GM18505 (cell line): ENCODE data around the gene P2RX6.
"Not testable (repeated sequence)": the region's sequence is repeated elsewhere in the genome, so short reads cannot be mapped to it uniquely, and the experiment has no call there.

Experiments
- ATAC-seq: cut with Tn5 transposase; IDR thresholded peaks from one replicate; pipeline ENCODE4 v1.9.1; 2021; ENCODE audit not compliant: unreplicated experiment
- POLR2A ChIP-seq: IDR thresholded peaks from 4 replicates; pipeline ENCODE4 v1.6.1; 2011; ENCODE audit warnings: borderline replicate concordance; ENCODE audit not compliant: insufficient read depth, insufficient read length; ENCODE audit errors: extremely low read depth

P2RX6 gene

GRCh38 chr22:21051145-21051830 is 36.3 kb downstream of the P2RX6 start:
- no peak for ATAC-seq

GRCh38 chr22:21051831-21052400 is 37.0 kb downstream of the P2RX6 start:
- no peak for ATAC-seq
- TF ChIP-seq POLR2A: no peak

More at GRCh38 chr22:21051145-21051830, 36.3 kb downstream of the P2RX6 start:
- TF ChIP-seq POLR2A: no peak

GRCh38 chr22:21052715-21053459 is 37.9 kb downstream of the P2RX6 start:
- TF ChIP-seq POLR2A: no peak
- ATAC-seq: no peak

GRCh38 chr22:21054046-21054713 is 39.2 kb downstream of the P2RX6 start:
- no peak for TF ChIP-seq POLR2A
- no peak for ATAC-seq

GRCh38 chr22:21054714-21055563 is 40.0 kb downstream of the P2RX6 start:
- TF ChIP-seq POLR2A: no peak
- ATAC-seq: no peak

GRCh38 chr22:21055564-21055834 is 40.5 kb downstream of the P2RX6 start:
- no peak for TF ChIP-seq POLR2A
- no peak for ATAC-seq

- no peak for ATAC-seq
- no peak for TF ChIP-seq POLR2A
These were observed 40.9 kb downstream of the P2RX6 start for GRCh38 chr22:21055880-21056319.

GRCh38 chr22:21060363-21060762 is 45.4 kb downstream of the P2RX6 start:
- not testable (repeated sequence) for ATAC-seq

GRCh38 chr22:21061660-21062321 is 46.8 kb downstream of the P2RX6 start:
- ATAC-seq: not testable (repeated sequence)

- not testable (repeated sequence) for ATAC-seq
These were observed 49.5 kb downstream of the P2RX6 start for GRCh38 chr22:21064425-21064824.

GRCh38 chr22:21064917-21065864 is 50.2 kb downstream of the P2RX6 start:
- TF ChIP-seq POLR2A: no peak
- no peak for ATAC-seq
